OCI-M2 (cell line): ENCODE results near the gene MRPL55.

Source experiments
- DNase-seq: peaks from one replicate; lab custom pipeline; 2025; ENCODE audit not compliant: unreplicated experiment; lab: John Stamatoyannopoulos, UW

MRPL55 gene

DNA sequence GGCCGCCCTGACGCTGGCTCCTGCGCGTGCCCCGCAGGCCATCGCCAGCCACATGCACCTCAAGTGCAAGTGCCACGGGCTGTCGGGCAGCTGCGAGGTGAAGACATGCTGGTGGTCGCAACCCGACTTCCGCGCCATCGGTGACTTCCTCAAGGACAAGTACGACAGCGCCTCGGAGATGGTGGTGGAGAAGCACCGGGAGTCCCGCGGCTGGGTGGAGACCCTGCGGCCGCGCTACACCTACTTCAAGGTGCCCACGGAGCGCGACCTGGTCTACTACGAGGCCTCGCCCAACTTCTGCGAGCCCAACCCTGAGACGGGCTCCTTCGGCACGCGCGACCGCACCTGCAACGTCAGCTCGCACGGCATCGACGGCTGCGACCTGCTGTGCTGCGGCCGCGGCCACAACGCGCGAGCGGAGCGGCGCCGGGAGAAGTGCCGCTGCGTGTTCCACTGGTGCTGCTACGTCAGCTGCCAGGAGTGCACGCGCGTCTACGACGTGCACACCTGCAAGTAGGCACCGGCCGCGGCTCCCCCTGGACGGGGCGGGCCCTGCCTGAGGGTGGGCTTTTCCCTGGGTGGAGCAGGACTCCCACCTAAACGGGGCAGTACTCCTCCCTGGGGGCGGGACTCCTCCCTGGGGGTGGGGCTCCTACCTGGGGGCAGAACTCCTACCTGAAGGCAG, 50.0 kb downstream of the MRPL55 start:
- DNase-seq = no peak

GRCh38 chr1:228058172-228058948, 50.7 kb downstream of the MRPL55 start:
- no peak for DNase-seq
